Esophagus squamous epithelium (tissue), 5 donors: Measurements from ENCODE around the gene IRF2. TPM values are rescaled to one million over a fixed set of nuclear protein-coding genes. Genes with fewer than 3 reads are reported as not detected.

Experiments
- DNase-seq: peaks from one replicate; lab custom pipeline; 2025; lab: John Stamatoyannopoulos, UW
- H3K27ac ChIP-seq, 4 donors: fragments of 200-600 bp; sonication (generic); one replicate each; pipeline ENCODE4 v1.5.1; 2016 to 2019; ENCODE audit warnings: mild to moderate bottlenecking in 1 of 4
- H3K27me3 ChIP-seq, 4 donors: fragments of 200-600 bp; sonication (generic); 1 replicate in 3 of 4; 2 replicates in 1 of 4; pipeline versions ENCODE4 v1.5.1 to v1.6.0; 2017 to 2021; ENCODE audit warnings: antibody characterized with exemption in 1 of 4
- H3K36me3 ChIP-seq, 3 donors: fragments of 200-600 bp; sonication (generic); one replicate each; pipeline ENCODE4 v1.5.1; 2016 to 2019
- H3K4me1 ChIP-seq, 3 donors: fragments of 200-600 bp; sonication (generic); one replicate each; pipeline ENCODE4 v1.5.1; 2017 to 2019
- H3K4me3 ChIP-seq, 4 donors: fragments of 200-600 bp; sonication (generic); 1 replicate in 3 of 4; 2 replicates in 1 of 4; pipeline ENCODE4 v1.5.1; 2016 to 2019; ENCODE audit warnings: mild to moderate bottlenecking in 2 of 4, moderate library complexity in 1 of 4
- H3K9me3 ChIP-seq, 3 donors: fragments of 200-600 bp; sonication (generic); one replicate each; pipeline ENCODE4 v1.5.1; 2016 to 2019
- CTCF ChIP-seq, 6 experiments: fragments of 450-650 bp in 4 of 6; fragments of 200-600 bp in 2 of 6; sonication (generic) in 2 of 6; IDR thresholded peaks; one replicate each; pipeline ENCODE4 v1.5.1; 2016 to 2019; ENCODE audit warnings: antibody characterized with exemption in 6 of 6, mild to moderate bottlenecking in 4 of 6, moderate library complexity in 4 of 6
- POLR2A ChIP-seq, 4 donors: fragments of 450-650 bp; IDR thresholded peaks; one replicate each; pipeline ENCODE4 v1.6.1; 2017; ENCODE audit warnings: antibody characterized with exemption in 4 of 4, mild to moderate bottlenecking in 4 of 4, moderate library complexity in 3 of 4
- WGBS, 2 donors: methylation state at CpG; one replicate each; pipeline ENCODE4 v1.1.5; 2018; 5-methylcytosine and 5-hydroxymethylcytosine counted together
- intact Hi-C: fragments of 100-400 bp; cut with DNase I; formaldehyde crosslinking; loops from one replicate; pipeline ENCODE4 v1.15.0; 2022
- total RNA-seq, 4 donors: library from RNA; depleted of rRNA; stranded (reverse); fragments of >200 nt; gene quantifications; one replicate each; pipeline ENCODE4 v1.1.0, GENCODE V29; 2016
- donor health status: DM: yes; HTN: yes; CAD: no.

The IRF2 gene
- total RNA-seq, 4 donors from 2014 or later = 16.6 to 30.2 (median 23.4) TPM

- intact Hi-C loops = no loop called here
- Histone ChIP-seq H3K27ac (peak overlapping the region in 1 of 4 donors; percentile 73), H3K9me3 (no peaks in the 10 kb centered on the region), H3K27me3 (no peaks in the 10 kb centered on the region), H3K4me1 (peaks cover 24 to 78% (median 44%) of the 10 kb centered on the region in 3 donors), H3K4me3 (no peak overlapping the region), H3K36me3 (peaks cover 0 to 22% (median 0%) of the 10 kb centered on the region in 3 donors)
- no peak for DNase-seq
- TF ChIP-seq CTCF (IDR thresholded peaks at IDR 0.05) = no peak
Measured at GRCh38 chr4:184451726-184452125, 22.6 kb downstream of the IRF2 start.

- H3K4me1 ChIP-seq = peaks cover 24 to 86% (median 44%) of the 10 kb centered on the region in 3 donors
- no peaks in the 10 kb centered on the region for H3K27me3 ChIP-seq
- DNase-seq = no peak
- intact Hi-C loops = no loop called here
- peaks cover 0 to 14% (median 0%) of the 10 kb centered on the region in 3 donors for H3K36me3 ChIP-seq
- H3K9me3 ChIP-seq = no peaks in the 10 kb centered on the region
- 46 to 56% methylated on average over 8 of the region's 8 CpGs for WGBS, 2 donors
- H3K27ac ChIP-seq = peak overlapping the region in 3 of 4 donors; percentile 14 to 73 (median 30)
- no peak overlapping the region for H3K4me3 ChIP-seq
- TF ChIP-seq POLR2A (IDR thresholded peaks at IDR 0.05) (no peak), CTCF (IDR thresholded peaks at IDR 0.05) (no peak)
Measured at GRCh38 chr4:184450743-184451535, 23.4 kb downstream of the IRF2 start.

GRCh38 chr4:184450045-184450444 lies 24.3 kb downstream of the IRF2 start:
- Histone ChIP-seq H3K4me3 (no peak overlapping the region), H3K4me1 (peaks cover 24 to 95% (median 46%) of the 10 kb centered on the region in 3 donors), H3K9me3 (no peaks in the 10 kb centered on the region), H3K27ac (peak overlapping the region; percentile 46 to 84 (median 72)), H3K36me3 (peaks cover 0 to 8% (median 0%) of the 10 kb centered on the region in 3 donors), H3K27me3 (no peaks in the 10 kb centered on the region)
- DNase-seq = no peak
- intact Hi-C loops = no loop called here
- no peak for TF ChIP-seq CTCF (IDR thresholded peaks at IDR 0.05)
- no peak for TF ChIP-seq POLR2A (IDR thresholded peaks at IDR 0.05)
- 10 to 14% methylated on average over 5 of the region's 5 CpGs for WGBS, 2 donors

- Histone ChIP-seq H3K27ac (peak overlapping the region; percentile 72 to 89 (median 78)), H3K36me3 (peaks cover 0 to 8% (median 0%) of the 10 kb centered on the region in 3 donors), H3K4me1 (peaks cover 24 to 100% (median 44%) of the 10 kb centered on the region in 3 donors), H3K4me3 (peak overlapping the region; percentile 15 to 60 (median 30)), H3K27me3 (no peaks in the 10 kb centered on the region), H3K9me3 (no peaks in the 10 kb centered on the region)
- TF ChIP-seq CTCF (IDR thresholded peaks at IDR 0.05) (no peak), POLR2A (IDR thresholded peaks at IDR 0.05) (no peak)
- intact Hi-C loops = no loop called here
- 20 to 27% methylated on average over 7 to 10 of the region's 10 CpGs for WGBS, 2 donors
- DNase-seq = no peak
Measured at GRCh38 chr4:184448821-184449220, 25.5 kb downstream of the IRF2 start.

- Histone ChIP-seq H3K4me3 (peak overlapping the region in 3 of 4 donors; percentile 28 to 60 (median 31)), H3K27ac (peak overlapping the region; percentile 72 to 89 (median 78)), H3K4me1 (peaks cover 24 to 94% (median 38%) of the 10 kb centered on the region in 3 donors), H3K36me3 (peaks cover 0 to 8% (median 0%) of the 10 kb centered on the region in 3 donors), H3K27me3 (no peaks in the 10 kb centered on the region), H3K9me3 (no peaks in the 10 kb centered on the region)
- WGBS, 2 donors = 49 to 68% methylated on average over 11 of the region's 11 CpGs
- TF ChIP-seq CTCF (IDR thresholded peaks at IDR 0.05) (no peak), POLR2A (IDR thresholded peaks at IDR 0.05) (no peak)
- DNase-seq = no peak
- intact Hi-C loops = no loop called here
Measured at GRCh38 chr4:184448141-184448540, 26.2 kb downstream of the IRF2 start.
